ENCODE data around the gene HOXA13. TPM values are rescaled to one million over a fixed set of nuclear protein-coding genes. Genes with fewer than 3 reads are reported as not detected.
A peak's percentile ranks its signal among the peaks of the same experiment; 100 is the strongest.

HOXA13 gene
- total RNA-seq, 4 donors from 2014 or later = not detected

GRCh38 chr7:27174874-27175625, 24.8 kb downstream of the HOXA13 start:
- DNase-seq = peak in 1 of 3 donors; percentile 71

DNA sequence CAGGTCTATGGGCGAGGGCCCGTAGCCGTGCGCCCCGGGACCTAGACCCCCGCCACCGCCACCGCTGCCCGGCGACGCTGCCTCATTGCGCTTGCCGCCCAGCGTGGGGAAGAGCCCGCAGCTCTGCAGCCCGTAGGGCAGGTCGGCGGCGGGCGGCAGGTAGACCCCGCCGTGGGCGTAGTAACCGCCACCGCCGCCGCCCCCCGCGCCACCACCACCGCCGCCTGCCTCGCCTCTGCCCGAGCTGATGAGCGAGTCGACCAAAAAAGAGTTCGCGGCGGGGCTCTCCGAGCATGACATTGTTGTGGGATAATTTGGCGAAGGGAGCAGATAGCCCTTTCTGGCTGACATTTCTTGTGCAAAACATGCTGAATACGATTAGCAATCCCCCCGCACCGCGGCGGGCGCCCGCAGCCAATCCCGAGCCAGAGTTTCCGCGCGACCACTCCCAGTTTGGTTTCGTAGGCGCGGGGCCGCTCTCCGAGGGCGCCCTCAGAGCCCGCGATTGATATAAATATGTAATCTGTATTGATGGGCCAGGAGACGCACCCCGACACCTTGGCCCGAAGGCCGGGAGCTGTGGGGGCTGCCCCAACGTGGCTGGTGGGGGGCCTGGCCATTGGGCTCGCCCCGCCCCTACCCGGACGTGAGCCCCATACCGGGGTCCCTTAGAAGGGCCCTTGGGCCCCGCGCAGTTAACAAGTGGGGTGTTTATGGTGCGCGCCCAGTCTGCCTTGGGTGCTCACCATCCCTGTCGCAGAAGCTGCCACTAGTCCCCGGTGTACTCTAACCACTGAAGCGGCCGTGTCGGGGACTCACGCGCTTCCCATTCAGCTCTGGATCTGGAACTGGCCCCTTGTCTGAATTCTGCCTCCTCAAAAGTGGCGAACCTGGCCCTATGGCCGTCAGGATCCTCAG, 25.7 kb downstream of the HOXA13 start, which contains the start of gene HOXA10:
Gene HOXA10, minus strand, starts transcription at position 365 of the 918 bp plus-strand sequence. Its CDS starts 14 bp downstream, at position 351.
- TF ChIP-seq POLR2A (IDR thresholded peaks at IDR 0.05) (peak; percentile 51 to 68), CTCF (IDR thresholded peaks at IDR 0.05) (no peak)
- peaks cover 0 to 13% of the 10 kb centered on the region in 2 donors for H3K27me3 ChIP-seq
- peak in 2 of 3 donors; percentile 67 to 75 for DNase-seq
- no peaks in the 10 kb centered on the region for H3K9me3 ChIP-seq
- peaks cover 0 to 22% (median 11%) of the 10 kb centered on the region in 4 donors for H3K4me1 ChIP-seq
- H3K36me3 ChIP-seq = no peaks in the 10 kb centered on the region
- peak within 1 kb of the TSS; percentile 37 to 84 (median 69) for H3K4me3 ChIP-seq
- peak within 1 kb of the TSS; percentile 70 to 88 (median 86) for H3K27ac ChIP-seq

More at GRCh38 chr7:27174874-27175625, 24.8 kb downstream of the HOXA13 start:
- H3K9me3 ChIP-seq = no peaks in the 10 kb centered on the region
- H3K27me3 ChIP-seq = peaks cover 0 to 13% of the 10 kb centered on the region in 2 donors
- H3K4me3 ChIP-seq = peak overlapping the region in 2 of 4 donors; percentile 81 to 84
- peak overlapping the region in 3 of 4 donors; percentile 85 to 88 (median 87) for H3K27ac ChIP-seq
- H3K36me3 ChIP-seq = no peaks in the 10 kb centered on the region
- H3K4me1 ChIP-seq = peaks cover 0 to 22% (median 11%) of the 10 kb centered on the region in 4 donors
- TF ChIP-seq CTCF (IDR thresholded peaks at IDR 0.05) (no peak), POLR2A (IDR thresholded peaks at IDR 0.05) (peak; percentile 49 to 71)

- no peaks in the 10 kb centered on the region for H3K36me3 ChIP-seq
- peaks cover 0 to 13% of the 10 kb centered on the region in 2 donors for H3K27me3 ChIP-seq
- no peak for TF ChIP-seq CTCF (IDR thresholded peaks at IDR 0.05)
- peak overlapping the region; percentile 37 to 84 (median 69) for H3K4me3 ChIP-seq
- DNase-seq = peak in 2 of 3 donors; percentile 66 to 79
- no peaks in the 10 kb centered on the region for H3K9me3 ChIP-seq
- peaks cover 0 to 22% (median 11%) of the 10 kb centered on the region in 4 donors for H3K4me1 ChIP-seq
- H3K27ac ChIP-seq = peak overlapping the region; percentile 70 to 88 (median 86)
These were observed 26.4 kb downstream of the HOXA13 start for GRCh38 chr7:27173511-27173955.

DNA sequence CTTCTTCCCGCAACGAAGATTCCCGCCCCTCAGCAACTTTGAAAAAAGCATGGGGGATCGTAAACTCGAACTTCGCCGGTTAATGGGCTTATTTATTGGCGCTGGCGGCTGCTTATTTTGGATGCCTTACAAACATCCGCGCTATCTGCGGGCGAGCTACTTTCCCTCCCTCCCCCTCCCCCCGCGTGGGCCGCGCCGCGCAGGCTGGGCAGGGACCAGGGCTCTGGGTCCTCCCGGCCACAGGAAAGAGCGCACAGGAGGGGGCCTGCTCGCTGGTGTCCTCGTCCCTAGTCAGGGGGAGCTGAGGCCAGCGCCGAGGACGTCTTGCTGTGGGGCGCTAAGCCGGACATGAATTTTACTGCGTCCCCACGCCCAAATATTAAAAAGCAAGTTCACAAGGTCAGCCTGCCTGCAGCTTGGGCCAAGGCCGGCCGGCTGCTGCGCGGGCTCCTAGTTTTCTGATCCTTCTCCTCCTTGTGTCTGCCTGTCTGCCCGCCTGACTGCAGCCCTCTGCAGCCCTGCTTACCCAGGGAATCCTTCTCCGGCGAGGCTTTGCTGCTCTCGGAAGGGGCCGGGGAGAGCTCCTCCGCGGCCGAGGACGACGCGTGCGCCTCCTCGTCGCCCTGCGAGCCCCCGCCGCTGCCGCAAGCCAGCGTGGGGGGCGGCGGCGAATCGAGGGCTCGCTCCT, 26.9 kb downstream of the HOXA13 start:
- H3K36me3 ChIP-seq = no peaks in the 10 kb centered on the region
- peak in 2 of 3 donors; percentile 75 to 82 for DNase-seq
- peak overlapping the region; percentile 70 to 88 (median 86) for H3K27ac ChIP-seq
- TF ChIP-seq CTCF (IDR thresholded peaks at IDR 0.05) (no peak), POLR2A (IDR thresholded peaks at IDR 0.05) (no peak)
- H3K27me3 ChIP-seq = peaks cover 0 to 16% of the 10 kb centered on the region in 2 donors
- H3K4me3 ChIP-seq = peak overlapping the region; percentile 37 to 84 (median 69)
- H3K9me3 ChIP-seq = no peaks in the 10 kb centered on the region
- H3K4me1 ChIP-seq = peaks cover 0 to 22% (median 11%) of the 10 kb centered on the region in 4 donors

All from Peyer's patch (tissue), 4 donors.